Kasumi-1 (cell line): Measurements from ENCODE around the gene NR2F1.

Experiments used
- DNase-seq, 2 experiments: peaks; one replicate each; lab custom pipeline; 2025; lab: John Stamatoyannopoulos, UW

Gene NR2F1

DNA sequence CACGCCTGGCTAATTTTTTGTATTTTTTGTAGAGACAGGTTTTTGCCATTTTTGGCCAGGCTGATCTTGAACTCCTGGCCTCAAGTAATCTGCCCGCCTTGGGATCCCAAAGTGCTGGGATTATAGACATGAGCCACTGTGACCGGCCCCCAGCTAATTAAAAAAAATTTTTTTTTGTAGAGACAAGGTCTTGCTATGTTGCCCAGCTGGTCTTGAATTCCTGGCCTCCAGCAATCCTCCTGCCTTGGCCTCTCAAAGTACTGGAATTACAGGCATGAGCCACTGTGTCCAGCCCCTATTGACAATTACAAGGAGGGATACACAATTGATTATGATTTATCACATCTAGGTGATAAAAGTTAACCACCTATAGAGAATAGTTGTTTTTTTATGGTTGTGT lies 59.5 kb downstream of the NR2F1 start:
- DNase-seq, result no peak
